Measurements from ENCODE around the gene SACS.

SACS gene, protein sequence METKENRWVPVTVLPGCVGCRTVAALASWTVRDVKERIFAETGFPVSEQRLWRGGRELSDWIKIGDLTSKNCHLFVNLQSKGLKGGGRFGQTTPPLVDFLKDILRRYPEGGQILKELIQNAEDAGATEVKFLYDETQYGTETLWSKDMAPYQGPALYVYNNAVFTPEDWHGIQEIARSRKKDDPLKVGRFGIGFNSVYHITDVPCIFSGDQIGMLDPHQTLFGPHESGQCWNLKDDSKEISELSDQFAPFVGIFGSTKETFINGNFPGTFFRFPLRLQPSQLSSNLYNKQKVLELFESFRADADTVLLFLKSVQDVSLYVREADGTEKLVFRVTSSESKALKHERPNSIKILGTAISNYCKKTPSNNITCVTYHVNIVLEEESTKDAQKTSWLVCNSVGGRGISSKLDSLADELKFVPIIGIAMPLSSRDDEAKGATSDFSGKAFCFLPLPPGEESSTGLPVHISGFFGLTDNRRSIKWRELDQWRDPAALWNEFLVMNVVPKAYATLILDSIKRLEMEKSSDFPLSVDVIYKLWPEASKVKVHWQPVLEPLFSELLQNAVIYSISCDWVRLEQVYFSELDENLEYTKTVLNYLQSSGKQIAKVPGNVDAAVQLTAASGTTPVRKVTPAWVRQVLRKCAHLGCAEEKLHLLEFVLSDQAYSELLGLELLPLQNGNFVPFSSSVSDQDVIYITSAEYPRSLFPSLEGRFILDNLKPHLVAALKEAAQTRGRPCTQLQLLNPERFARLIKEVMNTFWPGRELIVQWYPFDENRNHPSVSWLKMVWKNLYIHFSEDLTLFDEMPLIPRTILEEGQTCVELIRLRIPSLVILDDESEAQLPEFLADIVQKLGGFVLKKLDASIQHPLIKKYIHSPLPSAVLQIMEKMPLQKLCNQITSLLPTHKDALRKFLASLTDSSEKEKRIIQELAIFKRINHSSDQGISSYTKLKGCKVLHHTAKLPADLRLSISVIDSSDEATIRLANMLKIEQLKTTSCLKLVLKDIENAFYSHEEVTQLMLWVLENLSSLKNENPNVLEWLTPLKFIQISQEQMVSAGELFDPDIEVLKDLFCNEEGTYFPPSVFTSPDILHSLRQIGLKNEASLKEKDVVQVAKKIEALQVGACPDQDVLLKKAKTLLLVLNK (N-terminal part only)

GRCh38 chr13:23433171-23434153, at the start of gene SACS:
Gene SACS, minus strand, starts transcription at chr13:23433702. Its CDS starts 22,463 bp downstream, at chr13:23411239.
- no peak for DNase-seq (ENCODE audit: low read depth)
- H3K4me3 ChIP-seq (ENCODE audit: low read depth, low read length), result peak within 1 kb of the TSS; percentile 70

DNA sequence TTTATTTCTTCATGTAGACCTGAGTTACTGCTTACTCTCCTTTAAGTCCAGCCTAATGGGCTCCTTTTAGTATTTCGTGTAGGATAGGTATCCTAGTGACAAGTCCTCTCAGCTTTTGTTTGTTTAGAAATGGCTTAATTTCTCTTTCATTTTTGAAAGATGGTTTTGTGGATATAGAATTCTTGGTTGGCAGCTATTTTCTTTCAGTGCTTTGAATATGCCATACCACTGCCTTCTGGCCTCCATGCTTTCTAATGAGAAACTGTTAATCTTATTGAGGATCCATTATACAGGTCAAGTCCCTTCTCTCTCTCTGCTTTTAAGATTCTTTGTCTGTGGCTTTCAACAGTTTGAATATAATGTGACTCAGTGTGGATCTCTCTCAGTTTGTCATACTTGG, 46.8 kb upstream of the SACS start:
- no peak overlapping the region for H3K4me3 ChIP-seq (ENCODE audit: low read depth, low read length)
- DNase-seq (ENCODE audit: low read depth), result no peak

DNA sequence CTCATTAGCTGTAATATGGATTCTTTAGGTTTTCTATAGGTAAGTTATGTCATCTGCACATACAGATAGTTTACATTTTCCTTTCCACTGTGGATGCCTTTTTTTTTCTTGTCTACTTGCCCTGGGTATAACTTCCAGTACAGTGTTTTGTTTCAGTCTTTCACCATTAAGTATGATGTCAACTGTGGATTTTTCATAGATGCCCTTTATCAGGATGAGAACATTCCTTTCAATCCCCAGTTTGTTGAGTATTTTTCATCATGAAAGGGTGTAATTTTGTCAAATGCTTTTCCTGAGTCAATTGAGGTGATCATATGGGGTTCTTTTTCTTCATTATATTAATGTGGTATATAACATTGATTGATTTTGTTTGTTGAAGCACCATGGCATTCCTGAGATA, 43.6 kb upstream of the SACS start:
- DNase-seq (ENCODE audit: low read depth), result no peak
- H3K4me3 ChIP-seq (ENCODE audit: low read depth, low read length), result no peak overlapping the region

- DNase-seq (ENCODE audit: low read depth), result no peak
- no peak overlapping the region for H3K4me3 ChIP-seq (ENCODE audit: low read depth, low read length)
Measured at GRCh38 chr13:23473221-23473620, 39.7 kb upstream of the SACS start.

DNA sequence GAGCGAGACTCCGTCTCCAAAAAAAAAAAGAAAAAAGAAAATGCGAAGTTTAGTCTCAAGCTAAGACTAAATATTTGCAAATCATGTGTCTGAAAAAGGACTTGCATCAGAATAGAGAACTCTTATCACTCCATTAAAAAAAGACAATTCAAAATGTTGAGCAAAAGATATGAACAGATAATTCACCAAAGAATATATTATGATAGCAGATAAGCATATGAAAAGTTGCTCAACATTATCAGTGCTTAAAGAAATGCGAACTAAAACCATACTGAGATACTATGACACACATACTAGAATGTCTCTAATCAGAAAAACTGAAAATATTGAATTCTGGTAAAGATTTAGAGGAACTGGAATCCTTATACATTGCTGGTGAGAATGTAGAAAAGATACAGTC, 38.7 kb upstream of the SACS start:
- no peak overlapping the region for H3K4me3 ChIP-seq (ENCODE audit: low read depth, low read length)
- DNase-seq (ENCODE audit: low read depth), result no peak

GRCh38 chr13:23470790-23471614, 37.5 kb upstream of the SACS start:
- DNase-seq (ENCODE audit: low read depth), result no peak
- H3K4me3 ChIP-seq (ENCODE audit: low read depth, low read length), result no peak overlapping the region

DNA sequence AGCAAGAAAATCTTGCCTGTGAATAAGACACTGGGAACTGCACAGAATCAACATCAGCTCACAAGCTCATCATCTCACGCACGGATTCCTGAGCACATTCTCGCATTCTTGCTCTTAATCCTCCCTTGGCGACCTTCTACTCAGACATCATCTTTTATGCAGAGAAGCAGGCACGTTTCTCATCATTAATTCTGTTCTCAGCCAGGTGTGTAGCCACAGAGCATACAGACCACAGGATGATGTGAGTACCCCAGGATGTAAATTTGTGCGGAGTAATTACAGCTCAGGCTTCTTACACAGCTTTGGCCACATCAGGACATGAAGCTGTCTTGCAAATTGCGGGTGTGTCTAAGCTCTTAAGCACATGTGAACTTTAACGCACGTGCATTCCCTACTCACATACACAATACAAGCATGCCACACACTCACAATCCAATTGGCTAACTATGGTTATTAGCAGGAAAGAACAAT, 36.5 kb upstream of the SACS start:
- peak; percentile 86 for DNase-seq (ENCODE audit: low read depth)
- H3K4me3 ChIP-seq (ENCODE audit: low read depth, low read length), result no peak overlapping the region

GRCh38 chr13:23468811-23469210, 35.3 kb upstream of the SACS start:
- no peak for DNase-seq (ENCODE audit: low read depth)
- no peak overlapping the region for H3K4me3 ChIP-seq (ENCODE audit: low read depth, low read length)

DNA sequence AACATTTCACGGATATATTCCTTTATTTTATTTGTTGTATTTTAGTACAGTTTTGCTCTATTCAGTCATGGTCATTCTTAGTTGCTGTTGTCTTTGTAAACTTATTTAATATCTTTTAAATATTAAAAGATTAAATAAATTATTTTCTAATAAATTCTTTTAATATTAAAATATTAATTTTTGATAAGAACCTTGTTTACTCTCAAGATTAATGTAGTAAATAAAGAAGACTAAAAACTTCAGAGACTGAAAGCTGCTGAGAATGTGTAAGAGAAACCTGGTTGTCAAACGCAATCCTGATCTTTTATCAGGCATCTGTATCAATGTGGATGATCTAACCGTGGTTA, 34.4 kb upstream of the SACS start:
- H3K4me3 ChIP-seq (ENCODE audit: low read depth, low read length), result no peak overlapping the region
- DNase-seq (ENCODE audit: low read depth), result no peak

DNA sequence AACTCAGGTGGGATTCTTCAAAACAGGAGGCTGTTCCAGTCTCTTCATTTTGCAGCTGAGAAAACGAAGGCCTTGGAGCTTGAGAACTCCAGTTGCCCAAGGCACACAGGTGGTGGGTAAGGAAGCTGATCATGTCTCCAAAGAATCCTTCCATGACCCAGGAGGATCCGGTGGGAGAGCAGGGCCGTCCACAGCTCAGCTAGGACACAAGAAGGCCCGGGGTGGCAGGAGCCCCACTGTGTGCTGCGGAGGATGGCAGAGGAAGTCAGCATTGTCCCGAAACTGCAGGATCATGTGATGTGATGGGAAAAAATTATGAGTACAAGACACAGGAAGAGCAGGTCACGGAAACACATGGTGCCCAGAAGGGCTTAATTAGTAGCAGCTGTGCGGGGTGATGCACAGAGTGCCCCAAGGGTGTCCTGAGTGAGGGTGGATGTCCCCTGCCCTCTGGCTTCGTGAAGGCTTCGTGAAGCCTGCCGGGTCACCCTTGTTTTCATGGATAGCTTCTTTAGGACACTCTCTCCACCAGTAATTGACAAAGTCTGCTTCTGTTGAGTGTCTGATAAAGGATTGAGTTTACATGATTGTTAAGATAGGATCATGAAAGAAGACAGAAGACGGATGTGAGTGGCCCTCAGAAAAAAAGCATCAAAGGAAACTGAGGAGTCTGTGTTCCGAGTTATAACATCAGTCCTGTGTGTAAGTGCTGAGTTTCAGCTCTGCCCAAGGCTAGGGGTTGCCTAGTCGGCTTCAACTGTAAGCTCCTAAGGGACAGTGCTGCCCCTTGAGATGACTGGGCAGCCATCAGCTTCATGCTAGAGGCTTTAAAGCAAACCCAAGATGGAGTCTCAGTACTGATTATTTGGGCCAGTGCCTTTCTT, 33.8 kb upstream of the SACS start:
- H3K4me3 ChIP-seq (ENCODE audit: low read depth, low read length), result no peak overlapping the region

DNA sequence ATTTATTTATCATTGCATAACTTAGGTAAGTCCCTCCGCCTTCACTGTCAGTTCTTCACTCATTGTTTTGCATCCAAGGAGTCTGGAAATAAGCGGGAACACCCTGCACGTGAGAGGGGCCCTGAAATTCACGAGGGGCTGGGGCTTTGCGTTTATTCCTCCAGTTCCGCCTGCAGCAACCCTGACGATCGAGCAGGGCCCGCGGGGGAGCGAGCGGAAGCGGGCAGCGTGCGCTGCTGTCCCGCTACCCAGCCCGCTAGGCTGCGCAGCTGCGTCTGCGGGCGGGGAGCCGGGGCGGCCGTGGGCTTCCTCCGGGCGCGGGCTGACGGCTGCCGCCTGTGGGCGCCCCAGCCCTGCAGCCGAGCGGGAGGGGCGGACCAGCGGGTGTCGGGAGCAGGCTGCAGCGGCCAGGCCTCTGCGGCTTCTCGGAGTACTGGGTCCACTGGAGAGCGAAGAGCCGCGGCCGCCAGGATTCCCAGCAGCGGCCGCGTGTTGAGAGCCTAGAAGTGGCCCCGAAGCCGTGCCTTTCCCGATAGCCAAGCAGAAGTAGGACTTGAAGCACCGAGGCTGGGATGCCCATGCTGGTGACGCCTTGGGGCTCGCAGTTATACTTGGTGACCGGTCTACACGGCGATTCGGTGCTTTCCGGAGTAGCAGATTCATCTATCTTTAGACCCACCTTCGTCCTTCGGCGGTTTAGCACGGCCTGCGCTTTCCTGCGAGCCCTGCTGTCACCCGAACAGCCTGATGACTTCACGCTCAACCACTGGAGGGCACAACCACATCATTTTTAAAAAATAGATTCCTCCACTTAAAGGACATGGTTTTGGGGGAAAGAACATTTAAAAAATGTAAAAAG, 32.9 kb upstream of the SACS start:
- peak; percentile 52 for DNase-seq (ENCODE audit: low read depth)

More for the DNA sequence above, 33.8 kb upstream of the SACS start:
- DNase-seq (ENCODE audit: low read depth), result no peak

GRCh38 chr13:23463661-23464060, 30.2 kb upstream of the SACS start:
- H3K4me3 ChIP-seq (ENCODE audit: low read depth, low read length), result no peak overlapping the region

More for the DNA sequence above, 32.9 kb upstream of the SACS start:
- H3K4me3 ChIP-seq (ENCODE audit: low read depth, low read length), result peak overlapping the region; percentile 45

DNA sequence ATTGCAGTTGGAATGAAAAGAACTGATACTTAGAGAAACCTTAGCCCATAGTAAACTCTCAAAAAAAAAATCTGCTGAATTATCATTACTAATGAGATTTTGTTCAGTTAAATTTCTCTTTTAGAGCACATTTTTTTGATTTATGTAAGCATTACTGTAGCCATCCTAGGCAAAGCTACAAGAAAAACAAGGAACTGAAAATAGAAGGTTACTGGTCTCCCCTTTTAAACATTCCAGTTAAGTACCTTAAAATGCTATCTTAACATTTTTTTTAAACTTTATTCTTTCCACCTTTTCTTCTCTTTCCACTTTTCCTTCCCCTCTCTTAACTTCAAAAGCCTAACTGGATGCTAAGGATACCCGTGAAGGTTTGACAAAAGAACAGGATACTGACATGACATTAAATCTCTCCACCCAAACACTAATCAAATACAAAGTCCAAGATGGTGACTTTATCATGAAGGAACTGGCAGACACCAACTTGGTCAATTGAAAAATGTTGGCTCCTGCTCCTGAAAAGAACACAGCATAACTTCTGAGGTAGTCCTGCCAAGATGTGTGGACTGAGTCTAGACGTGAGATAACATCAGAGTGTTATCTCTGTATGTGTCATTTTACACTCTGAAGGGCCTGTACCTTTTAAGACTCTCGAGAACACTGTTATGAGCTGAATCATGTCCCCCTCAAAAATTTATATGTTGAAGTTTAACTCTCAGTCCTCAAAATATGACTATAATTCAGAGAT, 29.5 kb upstream of the SACS start:
- no peak for DNase-seq (ENCODE audit: low read depth)
- no peak overlapping the region for H3K4me3 ChIP-seq (ENCODE audit: low read depth, low read length)

More at GRCh38 chr13:23463661-23464060, 30.2 kb upstream of the SACS start:
- DNase-seq (ENCODE audit: low read depth), result no peak

DNA sequence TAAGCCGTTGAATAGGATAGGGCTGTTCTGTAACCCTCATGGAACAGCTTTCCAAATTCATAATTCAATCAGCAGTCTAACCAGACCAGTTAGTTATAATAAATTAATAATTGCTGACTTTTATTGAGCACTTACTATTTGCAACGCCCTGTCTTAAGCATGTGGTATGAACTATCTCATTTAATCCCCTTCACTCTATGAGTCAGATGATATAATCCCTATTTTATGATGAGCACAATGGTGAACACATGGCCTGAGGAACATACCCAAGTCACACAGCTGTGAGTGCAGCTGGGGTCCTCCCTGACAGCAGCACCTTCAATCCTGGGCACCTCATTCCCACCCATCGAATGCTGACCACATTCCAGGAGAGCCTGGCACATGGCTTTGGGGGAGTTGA, 28.0 kb upstream of the SACS start:
- DNase-seq (ENCODE audit: low read depth), result no peak
- H3K4me3 ChIP-seq (ENCODE audit: low read depth, low read length), result no peak overlapping the region

- DNase-seq (ENCODE audit: low read depth), result no peak
- no peak overlapping the region for H3K4me3 ChIP-seq (ENCODE audit: low read depth, low read length)
Measured at GRCh38 chr13:23460921-23461320, 27.4 kb upstream of the SACS start.

- no peak overlapping the region for H3K4me3 ChIP-seq (ENCODE audit: low read depth, low read length)
Measured at GRCh38 chr13:23460309-23460708, 26.8 kb upstream of the SACS start.

More at GRCh38 chr13:23460309-23460708, 26.8 kb upstream of the SACS start:
- no peak for DNase-seq (ENCODE audit: low read depth)

Measured in skeletal muscle cell (primary cell).